GM12872 (cell line): ENCODE results near the gene TTLL11.

ENCODE experiments used
- TF ChIP-seq, protein P1 (sequence below): IDR thresholded peaks from 3 replicates; pipeline ENCODE4 v1.5.1; 2011; ENCODE audit warnings: low read depth, mild to moderate bottlenecking, low read length, moderate library complexity; ENCODE audit not compliant: insufficient read depth

The TTLL11 gene

DNA sequence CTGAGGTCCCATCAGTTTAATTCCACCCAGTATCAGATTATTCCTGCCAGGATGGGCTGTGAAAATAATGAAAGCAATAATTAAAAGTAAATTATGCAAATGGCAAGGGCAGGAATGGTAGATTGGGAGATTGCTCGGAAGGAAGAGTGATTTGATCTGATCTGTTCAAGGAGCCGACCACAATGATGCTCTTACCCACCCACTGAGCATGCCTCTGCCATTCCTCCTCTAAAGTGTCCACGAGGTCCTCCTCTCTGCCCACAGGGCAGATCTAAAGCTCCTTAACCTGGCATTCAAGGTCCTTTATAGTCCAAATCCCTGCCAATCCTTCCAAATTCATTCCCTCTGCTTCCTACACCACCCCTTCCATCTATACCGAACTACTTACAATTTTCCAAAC lies 147.8 kb downstream of the TTLL11 start:
- TF ChIP-seq, protein P1, sequence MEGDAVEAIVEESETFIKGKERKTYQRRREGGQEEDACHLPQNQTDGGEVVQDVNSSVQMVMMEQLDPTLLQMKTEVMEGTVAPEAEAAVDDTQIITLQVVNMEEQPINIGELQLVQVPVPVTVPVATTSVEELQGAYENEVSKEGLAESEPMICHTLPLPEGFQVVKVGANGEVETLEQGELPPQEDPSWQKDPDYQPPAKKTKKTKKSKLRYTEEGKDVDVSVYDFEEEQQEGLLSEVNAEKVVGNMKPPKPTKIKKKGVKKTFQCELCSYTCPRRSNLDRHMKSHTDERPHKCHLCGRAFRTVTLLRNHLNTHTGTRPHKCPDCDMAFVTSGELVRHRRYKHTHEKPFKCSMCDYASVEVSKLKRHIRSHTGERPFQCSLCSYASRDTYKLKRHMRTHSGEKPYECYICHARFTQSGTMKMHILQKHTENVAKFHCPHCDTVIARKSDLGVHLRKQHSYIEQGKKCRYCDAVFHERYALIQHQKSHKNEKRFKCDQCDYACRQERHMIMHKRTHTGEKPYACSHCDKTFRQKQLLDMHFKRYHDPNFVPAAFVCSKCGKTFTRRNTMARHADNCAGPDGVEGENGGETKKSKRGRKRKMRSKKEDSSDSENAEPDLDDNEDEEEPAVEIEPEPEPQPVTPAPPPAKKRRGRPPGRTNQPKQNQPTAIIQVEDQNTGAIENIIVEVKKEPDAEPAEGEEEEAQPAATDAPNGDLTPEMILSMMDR: no peak

DNA sequence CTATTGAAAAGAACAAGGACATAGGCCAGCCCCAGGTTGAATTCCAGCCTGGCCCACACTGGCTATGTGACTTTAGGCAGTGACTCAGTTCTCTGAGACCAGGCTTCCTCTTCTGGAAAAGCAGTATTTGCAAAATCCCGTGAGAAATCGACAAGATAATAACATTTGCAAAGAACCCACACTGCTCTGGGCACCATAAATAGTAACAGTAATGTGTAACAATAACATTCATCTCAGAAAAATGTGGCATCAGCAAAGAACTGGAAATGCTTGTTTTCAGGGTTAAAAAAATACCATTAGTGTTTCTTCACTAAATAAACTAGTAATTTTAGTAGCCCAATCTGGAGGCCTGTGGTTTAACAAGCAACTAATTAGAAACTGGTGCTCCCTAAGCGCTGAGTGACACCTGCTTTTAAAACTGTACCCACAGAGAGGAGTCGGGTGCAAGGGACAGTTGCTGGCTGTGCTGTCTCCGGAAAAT lies 148.4 kb downstream of the TTLL11 start:
- TF ChIP-seq, protein P1: no peak

DNA sequence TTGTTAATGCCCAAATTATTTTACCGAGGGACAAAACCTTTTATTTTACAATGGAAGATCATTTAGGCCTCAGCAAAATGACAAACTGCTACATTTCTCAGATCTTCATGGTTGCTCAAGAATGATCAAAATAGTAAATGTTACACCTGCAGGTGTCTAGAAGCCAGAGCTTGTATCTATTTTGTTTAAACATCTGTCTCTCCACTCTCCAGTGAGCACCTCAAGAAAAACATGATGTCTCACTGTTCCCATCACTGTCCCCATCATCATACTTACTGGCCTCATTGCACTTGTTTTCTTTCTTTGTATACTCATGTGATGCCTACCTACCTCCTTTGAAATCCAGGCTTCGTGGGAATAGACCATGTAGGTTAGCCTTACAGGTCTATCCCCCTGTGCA lies 149.6 kb downstream of the TTLL11 start:
- TF ChIP-seq, protein P1: no peak

DNA sequence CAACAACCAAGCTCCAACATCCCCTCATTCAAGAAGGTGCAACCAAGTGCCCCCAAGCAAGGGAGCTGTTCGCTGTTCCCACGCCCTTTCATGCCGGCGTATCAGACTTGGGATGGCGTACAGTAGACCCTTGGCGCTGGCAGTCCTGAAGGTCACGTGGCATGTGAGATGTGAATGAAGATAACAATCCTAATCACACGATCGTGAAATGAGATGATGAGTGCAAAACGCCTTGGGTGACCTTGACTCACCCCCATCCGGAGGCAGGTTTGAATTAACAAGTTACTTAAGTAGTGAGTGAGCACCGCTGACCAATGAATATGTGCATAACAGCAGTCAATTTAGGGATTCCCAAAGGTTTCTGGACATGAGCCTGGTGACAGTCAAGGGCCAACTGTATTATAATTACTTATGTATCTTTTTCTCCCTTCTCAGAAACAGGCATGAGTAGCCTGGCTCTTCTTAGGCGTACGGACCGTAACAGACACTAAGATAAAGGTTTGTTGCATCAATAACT lies 150.2 kb downstream of the TTLL11 start:
- TF ChIP-seq, protein P1: no peak

DNA sequence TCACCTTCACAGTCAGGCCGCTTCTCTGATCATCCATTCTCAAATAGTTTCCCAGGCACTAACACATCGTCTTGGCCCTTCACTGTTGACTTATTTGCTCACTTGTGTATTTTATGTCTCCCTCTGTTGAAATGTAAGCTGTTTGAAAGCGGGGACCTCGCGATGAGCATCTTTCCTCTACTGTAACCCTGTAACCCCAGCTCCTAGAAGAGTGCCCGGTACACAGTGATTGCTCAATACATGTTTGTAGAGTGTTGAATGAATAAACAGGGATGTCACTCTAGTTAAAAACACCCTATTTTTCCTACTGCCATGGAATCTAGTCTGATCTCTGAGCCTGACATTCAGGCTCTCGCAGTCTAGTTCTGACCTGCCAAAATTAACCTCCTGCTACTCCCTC lies 150.8 kb downstream of the TTLL11 start:
- TF ChIP-seq, protein P1: no peak

DNA sequence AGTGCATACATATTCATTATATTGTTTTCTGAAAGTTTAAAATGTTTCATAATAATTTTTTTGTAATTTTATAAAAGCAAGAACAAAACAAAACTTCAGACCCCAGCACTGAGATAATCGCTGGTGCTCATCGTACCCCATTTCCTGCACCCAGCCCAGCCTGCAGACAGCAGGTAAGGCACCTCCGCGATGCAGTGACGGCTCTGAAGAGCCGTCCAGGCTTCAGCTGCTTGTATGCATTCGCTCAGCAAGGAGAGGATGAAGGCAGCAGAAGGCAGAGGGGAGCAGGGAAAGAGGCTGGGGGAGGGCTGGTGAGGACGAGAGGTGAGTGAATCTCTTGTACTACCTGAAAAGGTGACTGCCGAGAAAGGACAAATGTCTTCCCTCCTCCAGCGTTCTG lies 153.5 kb downstream of the TTLL11 start:
- TF ChIP-seq, protein P1: no peak

DNA sequence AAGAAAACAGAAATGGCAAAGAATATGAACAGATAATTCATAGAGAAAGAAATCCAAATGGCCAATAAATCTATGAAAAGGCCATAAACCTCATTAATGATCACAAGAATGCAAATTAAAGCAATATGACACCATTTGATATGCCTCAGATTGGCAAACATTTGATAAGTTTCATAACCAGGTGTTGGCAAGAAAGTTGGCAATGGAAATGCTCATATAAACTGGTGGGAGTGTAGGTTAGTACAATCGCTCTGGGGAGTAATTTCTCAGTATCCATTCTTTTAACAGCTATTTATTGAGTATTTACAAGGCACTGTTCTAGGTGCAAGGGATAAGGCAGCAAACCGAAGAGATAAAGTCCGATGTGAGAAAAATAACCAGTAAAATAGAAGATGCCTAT lies 154.5 kb downstream of the TTLL11 start:
- TF ChIP-seq, protein P1: no peak
